Hepatic stellate cell (primary cell): ENCODE data around the gene PDX1.

Source experiments
- DNase-seq: peaks from one replicate; pipeline ENCODE4 v3.0.0; 2011; ENCODE audit warnings: low spot score

PDX1 gene

DNA sequence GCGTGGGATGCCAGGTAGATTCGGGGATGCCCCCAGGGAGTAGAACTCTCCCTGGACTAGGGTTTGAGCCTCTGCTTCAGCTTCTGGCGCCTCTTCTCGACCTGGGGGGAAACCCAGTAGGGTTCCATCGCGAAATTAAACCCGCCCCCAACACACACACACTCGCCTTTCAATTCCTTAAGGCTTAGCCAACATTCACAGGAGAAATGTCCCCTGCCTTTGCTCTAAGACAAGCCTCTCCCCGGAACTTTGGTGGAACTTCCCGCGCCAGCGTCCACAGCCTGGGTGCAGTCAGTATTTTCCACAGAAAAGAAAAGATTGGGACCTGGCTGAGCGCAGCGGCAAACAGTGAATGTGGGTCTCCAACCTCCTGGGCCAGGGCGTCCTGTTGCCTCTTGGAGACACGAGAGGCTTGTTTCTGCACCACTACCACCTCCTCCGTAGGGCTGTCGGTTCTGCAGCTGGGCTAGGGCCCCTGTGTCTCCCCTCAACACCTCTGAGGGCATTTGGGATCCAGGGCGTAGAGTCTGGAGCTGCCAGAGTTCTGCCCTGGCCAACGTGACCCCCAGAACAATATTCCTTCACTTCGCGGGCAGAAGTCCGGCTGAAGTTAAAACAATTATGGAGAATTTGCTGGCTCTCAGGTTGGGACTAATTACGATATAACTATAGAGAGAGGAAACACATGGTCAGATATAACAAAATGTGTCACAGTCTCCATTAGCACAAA lies 3.2 kb downstream of the PDX1 start:
- DNase-seq, result no peak

- DNase-seq, result no peak
These were observed 4.2 kb downstream of the PDX1 start for GRCh38 chr13:27923794-27924528.

DNA sequence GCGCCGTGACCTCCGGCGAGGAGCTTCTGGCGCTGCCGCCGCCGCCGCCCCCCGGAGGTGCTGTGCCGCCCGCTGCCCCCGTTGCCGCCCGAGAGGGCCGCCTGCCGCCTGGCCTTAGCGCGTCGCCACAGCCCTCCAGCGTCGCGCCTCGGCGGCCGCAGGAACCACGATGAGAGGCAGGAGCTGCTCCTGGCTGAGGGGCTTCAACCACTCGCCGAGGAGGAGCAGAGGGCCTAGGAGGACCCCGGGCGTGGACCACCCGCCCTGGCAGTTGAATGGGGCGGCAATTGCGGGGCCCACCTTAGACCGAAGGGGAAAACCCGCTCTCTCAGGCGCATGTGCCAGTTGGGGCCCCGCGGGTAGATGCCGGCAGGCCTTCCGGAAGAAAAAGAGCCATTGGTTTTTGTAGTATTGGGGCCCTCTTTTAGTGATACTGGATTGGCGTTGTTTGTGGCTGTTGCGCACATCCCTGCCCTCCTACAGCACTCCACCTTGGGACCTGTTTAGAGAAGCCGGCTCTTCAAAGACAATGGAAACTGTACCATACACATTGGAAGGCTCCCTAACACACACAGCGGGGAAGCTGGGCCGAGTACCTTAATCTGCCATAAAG lies 4.8 kb downstream of the PDX1 start:
- no peak for DNase-seq

DNA sequence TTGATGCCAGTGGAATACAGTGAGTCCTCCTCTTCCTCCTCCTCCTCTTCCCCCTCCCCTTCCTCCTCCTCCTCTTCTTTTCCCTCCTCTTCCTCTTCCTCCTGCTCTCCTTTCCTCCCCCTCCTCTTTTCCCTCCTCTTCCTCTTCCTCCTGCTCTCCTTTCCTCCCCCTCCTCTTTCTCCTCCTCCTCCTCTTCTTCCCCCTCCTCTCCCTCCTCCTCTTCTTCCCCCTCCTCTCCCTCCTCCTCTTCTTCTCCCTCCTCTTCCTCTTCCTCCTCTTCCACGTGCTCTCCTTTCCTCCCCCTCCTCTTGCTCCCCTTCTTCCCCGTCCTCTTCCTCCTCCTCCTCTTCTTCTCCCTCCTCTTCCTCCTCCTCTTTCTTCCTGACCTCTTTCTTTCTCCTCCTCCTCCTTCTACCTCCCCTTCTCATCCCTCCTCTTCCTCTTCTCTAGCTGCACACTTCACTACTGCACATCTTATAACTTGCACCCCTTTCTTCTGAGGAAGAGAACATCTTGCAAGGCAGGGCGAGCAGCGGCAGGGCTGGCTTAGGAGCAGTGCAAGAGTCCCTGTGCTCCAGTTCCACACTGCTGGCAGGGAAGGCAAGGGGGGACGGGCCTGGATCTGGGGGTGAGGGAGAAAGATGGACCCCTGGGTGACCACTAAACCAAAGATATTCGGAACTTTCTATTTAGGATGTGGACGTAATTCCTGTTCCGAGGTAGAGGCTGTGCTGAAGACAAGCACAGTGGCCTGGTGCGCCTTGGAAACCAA lies 5.6 kb downstream of the PDX1 start:
- no peak for DNase-seq

DNA sequence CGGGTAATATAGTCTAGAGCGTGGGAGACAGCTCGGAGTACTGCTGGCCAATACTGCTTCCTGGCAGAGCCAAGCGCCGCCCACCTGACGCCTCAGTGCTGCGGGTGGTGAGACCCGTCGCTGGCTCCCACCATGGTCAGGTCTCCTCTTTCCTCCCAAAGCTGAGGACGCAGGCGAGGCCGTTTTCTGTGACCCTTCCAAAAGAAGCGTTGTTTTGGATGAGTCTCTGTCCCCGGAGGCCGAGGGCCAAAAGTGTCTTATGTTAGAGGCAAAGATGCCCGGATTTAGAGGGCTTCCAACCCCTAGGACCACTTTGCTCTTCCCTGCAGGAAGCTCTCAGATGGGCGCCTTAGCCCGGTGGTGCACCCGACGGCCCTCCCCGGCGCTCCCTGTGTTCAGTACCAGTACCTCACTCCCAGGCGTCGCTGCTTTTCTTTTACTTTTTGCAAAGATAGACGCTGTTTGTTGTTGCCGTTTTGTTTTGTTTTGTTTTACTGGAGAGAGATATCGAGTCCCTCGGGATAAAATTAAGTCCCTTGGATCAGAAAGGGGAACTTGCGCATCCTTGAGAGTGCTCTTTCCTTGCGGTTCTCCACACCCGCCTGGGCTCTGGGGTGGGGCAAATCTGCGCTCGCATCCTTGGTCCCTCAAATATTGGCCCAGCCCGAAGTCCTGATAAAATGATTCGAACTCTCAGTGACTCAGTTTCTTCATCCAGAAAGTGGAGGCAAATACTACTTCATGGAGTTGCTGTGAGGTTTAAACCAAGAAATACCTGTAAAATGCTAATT lies 7.0 kb downstream of the PDX1 start:
- no peak for DNase-seq

GRCh38 chr13:27927444-27928352 lies 7.9 kb downstream of the PDX1 start:
- DNase-seq, result no peak

GRCh38 chr13:27928353-27928804 lies 8.6 kb downstream of the PDX1 start:
- DNase-seq, result no peak

DNA sequence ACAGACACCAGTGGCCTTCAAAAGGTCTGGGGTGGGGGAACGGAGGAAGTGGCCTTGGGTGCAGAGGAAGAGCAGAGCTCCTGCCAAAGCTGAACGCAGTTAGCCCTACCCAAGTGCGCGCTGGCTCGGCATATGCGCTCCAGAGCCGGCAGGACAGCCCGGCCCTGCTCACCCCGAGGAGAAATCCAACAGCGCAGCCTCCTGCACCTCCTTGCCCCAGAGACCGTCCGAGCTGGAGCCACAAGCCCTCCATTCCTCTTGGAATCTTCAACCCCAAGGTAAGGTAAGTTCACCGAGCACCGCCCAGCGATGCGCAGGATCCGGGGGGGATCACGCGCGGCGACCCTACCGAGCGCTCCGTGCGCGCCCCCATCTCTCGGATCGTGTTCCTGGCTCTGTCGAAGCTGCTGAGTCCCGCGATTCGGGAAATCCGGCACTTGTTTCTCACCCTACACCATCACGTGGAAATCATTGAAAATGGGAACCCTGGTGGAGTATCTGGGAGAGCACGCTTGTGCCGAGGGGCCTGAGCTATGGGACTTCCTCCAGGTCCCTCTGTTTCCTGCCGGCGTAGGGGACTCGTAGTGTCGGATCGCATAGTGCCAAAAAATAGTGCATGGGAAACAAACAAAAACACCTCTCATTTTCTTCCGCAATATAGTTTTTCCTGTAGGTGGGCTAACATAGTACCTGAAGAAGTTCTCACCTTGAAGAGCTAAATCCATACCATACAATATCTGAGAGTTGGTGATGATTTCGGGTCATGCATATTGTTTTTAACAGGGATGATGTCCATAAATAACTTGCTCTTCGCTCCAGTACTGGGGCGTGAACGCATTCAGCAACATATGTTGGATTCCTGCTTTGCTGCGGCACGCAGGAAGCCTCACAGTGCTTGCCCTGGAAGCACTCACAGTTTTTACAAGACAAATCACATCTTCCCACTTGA lies 9.3 kb downstream of the PDX1 start:
- DNase-seq, result no peak

DNA sequence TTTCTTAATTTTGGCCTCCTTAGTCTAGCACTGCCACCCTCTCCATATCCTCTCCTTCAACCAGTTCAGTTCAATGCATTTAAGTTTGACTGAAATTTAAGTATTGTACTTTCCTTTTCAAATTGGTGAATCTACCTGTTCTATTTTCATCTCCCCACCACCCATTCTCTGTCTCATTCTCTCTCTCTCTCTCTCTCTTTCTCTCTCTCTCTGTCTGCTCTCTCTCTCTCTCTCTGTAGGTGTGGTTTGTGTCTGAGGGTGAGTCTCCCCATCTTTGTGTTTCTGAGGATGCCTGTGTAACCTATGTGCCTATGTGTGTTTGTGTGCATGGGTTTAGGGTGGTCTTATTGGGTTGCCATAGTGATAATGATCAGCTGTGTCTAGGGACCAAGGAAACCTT lies 10.1 kb downstream of the PDX1 start:
- DNase-seq, result no peak

GRCh38 chr13:27933118-27933517 lies 13.3 kb downstream of the PDX1 start:
- no peak for DNase-seq

- DNase-seq, result no peak
These were observed 14.0 kb downstream of the PDX1 start for GRCh38 chr13:27933580-27934328.

DNA sequence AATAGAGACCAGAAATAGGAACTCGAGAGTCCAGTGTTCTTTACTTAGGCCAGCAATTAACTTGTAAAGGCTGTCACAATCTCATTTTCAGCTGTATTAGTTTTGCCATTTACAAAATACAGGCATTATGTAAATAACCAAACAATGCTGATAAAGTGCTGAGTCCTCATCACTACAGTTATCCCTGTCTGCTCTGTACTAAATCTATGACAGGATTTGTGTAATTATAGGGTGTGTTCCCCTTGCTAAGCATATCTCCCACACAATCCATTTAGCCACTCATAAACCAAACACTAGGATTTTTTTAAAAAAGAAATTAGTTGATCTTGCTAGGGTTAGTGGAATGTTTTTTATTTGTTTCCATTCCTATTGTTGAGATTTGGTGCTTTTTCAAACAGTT lies 23.2 kb downstream of the PDX1 start:
- DNase-seq, result no peak

- DNase-seq, result no peak
These were observed 33.3 kb downstream of the PDX1 start for GRCh38 chr13:27952876-27953675.

DNA sequence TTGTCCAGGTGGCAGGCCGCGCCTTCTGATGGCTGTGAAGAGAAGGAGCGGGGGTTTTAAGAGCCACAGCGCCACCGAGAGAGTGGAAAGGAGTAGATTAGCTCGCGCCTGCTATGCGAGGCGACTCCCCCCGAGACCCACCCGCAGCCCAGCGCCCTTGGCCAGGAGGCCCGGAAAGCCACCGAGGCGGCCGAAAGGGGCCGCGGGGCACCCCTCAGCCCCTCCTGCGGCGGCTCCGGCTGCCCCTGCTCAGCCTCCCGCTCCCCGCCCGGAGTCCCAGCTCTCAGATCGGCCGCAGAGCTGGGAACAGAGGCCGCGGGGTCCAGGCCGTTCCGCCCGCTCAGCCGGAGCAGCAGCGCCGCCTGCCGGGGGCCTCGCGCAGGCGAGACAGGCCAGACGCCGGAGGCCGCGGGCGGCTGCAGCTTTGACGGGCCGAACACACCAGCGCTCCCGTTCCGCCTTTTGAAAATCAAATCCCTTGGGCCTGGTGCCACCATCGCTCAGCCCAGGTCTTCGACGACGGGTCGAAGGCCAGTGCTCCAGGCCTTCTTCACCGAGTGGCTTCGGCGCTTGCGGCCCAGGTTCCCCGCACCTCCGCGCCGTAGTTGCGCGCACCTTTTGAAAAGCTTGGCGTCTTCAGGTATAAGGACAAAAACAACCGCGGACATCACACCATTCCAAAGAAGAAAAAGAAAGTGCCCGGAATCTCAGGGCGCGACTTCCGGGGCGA lies 34.0 kb downstream of the PDX1 start:
- peak; percentile 74 for DNase-seq

- DNase-seq, result peak; percentile 5
These were observed 34.6 kb downstream of the PDX1 start for GRCh38 chr13:27954406-27954851.

DNA sequence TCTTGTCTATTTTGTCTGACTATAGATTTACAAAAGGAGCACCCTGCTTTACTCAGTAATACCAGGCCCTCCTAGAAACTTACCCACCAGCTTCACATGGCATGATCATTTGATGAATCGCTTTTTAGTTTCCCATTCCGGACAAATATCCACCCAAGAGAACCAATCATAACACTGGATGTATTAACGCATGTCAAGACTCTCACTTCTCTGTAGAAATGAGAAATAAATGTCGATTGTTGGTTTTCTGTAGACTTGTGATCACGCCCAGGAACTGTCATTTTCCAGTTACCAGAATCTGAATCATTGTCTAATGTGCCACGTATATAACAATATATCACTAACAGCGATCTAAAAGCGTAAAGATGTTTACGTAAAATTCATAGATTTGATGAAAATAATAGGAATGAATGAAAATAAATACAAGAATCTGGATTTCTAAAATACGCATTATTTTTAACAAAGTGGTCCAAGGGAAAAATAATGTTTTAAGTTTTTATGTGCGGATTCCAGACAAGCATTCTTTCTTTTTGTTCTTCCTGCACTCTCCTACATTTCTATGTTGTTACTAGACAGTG lies 35.3 kb downstream of the PDX1 start:
- no peak for DNase-seq
